ENCODE results near the gene CCDC85B. TPM values are rescaled to one million over a fixed set of nuclear protein-coding genes. Genes with fewer than 3 reads are reported as not detected.

Gene CCDC85B
- total and polyA plus RNA-seq, 4 donors, result 4.3 to 12.6 (median 6.9) TPM

DNA sequence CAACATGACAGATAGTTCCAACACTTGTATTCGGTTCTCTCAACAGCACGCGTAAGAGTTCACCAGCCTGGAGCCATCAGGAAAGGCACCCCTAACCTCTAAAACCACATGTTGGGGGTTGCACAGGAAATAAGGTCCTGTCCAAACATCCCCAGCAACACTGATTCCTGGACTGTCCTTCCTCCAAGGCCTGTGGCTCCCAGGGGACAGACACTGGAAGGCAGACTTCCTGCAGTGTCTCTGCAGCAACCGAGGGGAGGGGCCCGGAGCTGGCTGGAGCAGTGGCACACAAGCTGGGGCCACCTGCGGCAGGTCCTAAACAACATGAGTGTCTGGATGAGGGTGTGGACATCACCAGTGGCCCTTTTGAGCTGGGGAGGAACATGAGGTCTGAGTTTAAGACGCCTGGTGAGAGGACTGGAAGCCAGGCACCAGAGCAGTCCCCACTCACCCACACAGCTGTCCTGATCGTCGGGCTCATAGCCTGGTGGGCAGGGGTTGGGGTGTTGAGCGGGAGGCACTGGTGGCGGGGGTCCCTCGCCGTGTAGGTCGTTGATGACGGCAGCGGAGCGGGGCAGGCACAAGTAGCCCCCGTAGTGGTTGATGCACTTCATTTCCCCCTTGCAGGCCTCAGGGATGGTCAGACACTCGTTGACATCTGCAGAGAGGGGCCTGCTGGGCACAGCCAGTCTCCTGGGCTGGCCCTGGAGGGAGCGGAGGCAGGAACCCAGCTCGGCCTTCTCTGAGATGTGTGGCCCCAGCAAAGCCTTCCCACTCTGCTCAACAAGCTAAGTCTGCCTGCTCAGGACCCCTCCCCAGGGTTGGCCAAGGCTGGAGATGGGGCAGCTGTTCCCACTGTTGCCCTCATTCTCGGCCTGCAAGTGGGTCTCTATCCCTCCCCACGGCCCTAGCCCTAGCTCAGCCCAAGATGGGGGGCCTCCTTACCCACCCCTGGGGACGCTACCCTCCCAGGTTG lies 19.5 kb upstream of the CCDC85B start:
- H3K9ac ChIP-seq (ENCODE audit: low read depth in 1 of 2, low read length in 2 of 2), result no peak overlapping the region
- no peak for DNase-seq (ENCODE audit: low spot score)
- no peak overlapping the region for H3K4me3 ChIP-seq (ENCODE audit: low read depth in 1 of 3, low read length in 3 of 3)
- H3K9me3 ChIP-seq (ENCODE audit: control insufficient read depth in 4 of 4, low read length in 3 of 4), result no peaks in the 10 kb centered on the region
- peaks cover 0 to 13% (median 3%) of the 10 kb centered on the region in 4 donors for H3K36me3 ChIP-seq (ENCODE audit: control insufficient read depth in 4 of 4, insufficient read depth in 3 of 4, low read depth in 1 of 4, low read length in 3 of 4)
- 78% methylated on average over 24 of the region's 24 CpGs for WGBS
- TF ChIP-seq REST (IDR thresholded peaks at IDR 0.05) (no peak), NR2F2 (IDR thresholded peaks at IDR 0.05) (peak; percentile 51)
- H3K27me3 ChIP-seq (ENCODE audit: control insufficient read depth in 4 of 4, insufficient read depth in 4 of 4, low read length in 3 of 4), result no peaks in the 10 kb centered on the region
- H3K27ac ChIP-seq (ENCODE audit: low read depth in 1 of 2, low read length in 2 of 2), result no peak overlapping the region
- H3K4me1 ChIP-seq (ENCODE audit: control insufficient read depth in 4 of 4, insufficient read depth in 4 of 4, low read length in 3 of 4), result peaks cover 0 to 20% (median 6%) of the 10 kb centered on the region in 4 donors

- Histone ChIP-seq H3K27ac (ENCODE audit: low read depth in 1 of 2, low read length in 2 of 2) (peak overlapping the region; percentile 28 to 54), H3K9me3 (ENCODE audit: control insufficient read depth in 4 of 4, low read length in 3 of 4) (no peaks in the 10 kb centered on the region), H3K4me1 (ENCODE audit: control insufficient read depth in 4 of 4, insufficient read depth in 4 of 4, low read length in 3 of 4) (peaks cover 0 to 20% (median 6%) of the 10 kb centered on the region in 4 donors), H3K27me3 (ENCODE audit: control insufficient read depth in 4 of 4, insufficient read depth in 4 of 4, low read length in 3 of 4) (no peaks in the 10 kb centered on the region), H3K9ac (ENCODE audit: low read depth in 1 of 2, low read length in 2 of 2) (no peak overlapping the region), H3K36me3 (ENCODE audit: control insufficient read depth in 4 of 4, insufficient read depth in 3 of 4, low read depth in 1 of 4, low read length in 3 of 4) (peaks cover 0 to 4% (median 0%) of the 10 kb centered on the region in 4 donors), H3K4me3 (ENCODE audit: low read depth in 1 of 3, low read length in 3 of 3) (peak overlapping the region in 1 of 3 donors; percentile 41)
- no peak for TF ChIP-seq FOXA2 (IDR thresholded peaks at IDR 0.05)
- TF ChIP-seq RXRA (IDR thresholded peaks at IDR 0.05), result no peak
- no peak for TF ChIP-seq REST (IDR thresholded peaks at IDR 0.05)
- no peak for TF ChIP-seq RAD21 (IDR thresholded peaks at IDR 0.05)
- no peak for TF ChIP-seq YY1 (IDR thresholded peaks at IDR 0.05)
- TF ChIP-seq SP1 (IDR thresholded peaks at IDR 0.05), result no peak
- no peak for TF ChIP-seq CTCF (IDR thresholded peaks at IDR 0.05; ENCODE audit: low read depth, low read length, missing input control)
- no peak for TF ChIP-seq ZBTB33 (IDR thresholded peaks at IDR 0.05)
- no peak for TF ChIP-seq HNF4G (IDR thresholded peaks at IDR 0.05)
- TF ChIP-seq JUND (IDR thresholded peaks at IDR 0.05), result no peak
- TF ChIP-seq EGR1 (IDR thresholded peaks at IDR 0.05; ENCODE audit: low read depth in 2 of 2), result no peak
- no peak for TF ChIP-seq GABPA (IDR thresholded peaks at IDR 0.05 in 1 of 2, conservative IDR thresholded peaks at IDR 0.05 in 1 of 2)
- TF ChIP-seq, protein P1, sequence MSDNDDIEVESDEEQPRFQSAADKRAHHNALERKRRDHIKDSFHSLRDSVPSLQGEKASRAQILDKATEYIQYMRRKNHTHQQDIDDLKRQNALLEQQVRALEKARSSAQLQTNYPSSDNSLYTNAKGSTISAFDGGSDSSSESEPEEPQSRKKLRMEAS (IDR thresholded peaks at IDR 0.05), result no peak
- TF ChIP-seq TAF1 (conservative IDR thresholded peaks at IDR 0.05), result no peak
- TF ChIP-seq, protein P2, sequence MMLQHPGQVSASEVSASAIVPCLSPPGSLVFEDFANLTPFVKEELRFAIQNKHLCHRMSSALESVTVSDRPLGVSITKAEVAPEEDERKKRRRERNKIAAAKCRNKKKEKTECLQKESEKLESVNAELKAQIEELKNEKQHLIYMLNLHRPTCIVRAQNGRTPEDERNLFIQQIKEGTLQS (IDR thresholded peaks at IDR 0.05), result no peak
- no peak for TF ChIP-seq FOXA1 (IDR thresholded peaks at IDR 0.05)
- TF ChIP-seq NR2F2 (IDR thresholded peaks at IDR 0.05), result no peak
- TF ChIP-seq HNF4A (conservative IDR thresholded peaks at IDR 0.05), result no peak
- WGBS, result 62% methylated on average over 26 of the region's 26 CpGs
- DNase-seq (ENCODE audit: low spot score), result no peak
Observed at GRCh38 chr11:65871811-65872548, 18.5 kb upstream of the CCDC85B start.
